Measurements from ENCODE around the gene CD1C.
"Not testable (repeated sequence)": the region's sequence is repeated elsewhere in the genome, so short reads cannot be mapped to it uniquely, and the experiment has no call there.

Gene CD1C

GRCh38 chr1:158329733-158330132, 40.0 kb downstream of the CD1C start:
- no peak for FAIRE-seq

GRCh38 chr1:158330391-158331105, 40.8 kb downstream of the CD1C start:
- no peak for FAIRE-seq

GRCh38 chr1:158331106-158331425, 41.3 kb downstream of the CD1C start:
- FAIRE-seq = no peak

GRCh38 chr1:158331481-158332150, 41.9 kb downstream of the CD1C start, which contains the start of gene CD1B:
Gene CD1B, minus strand, starts transcription at chr1:158331531. Its CDS starts 108 bp downstream, at chr1:158331423.
- FAIRE-seq = no peak

- FAIRE-seq = no peak
Measured at GRCh38 chr1:158333405-158334155, 43.9 kb downstream of the CD1C start.

GRCh38 chr1:158334526-158335212, 44.9 kb downstream of the CD1C start:
- FAIRE-seq = no peak

GRCh38 chr1:158335213-158335532, 45.5 kb downstream of the CD1C start:
- no peak for FAIRE-seq

- FAIRE-seq = not testable (repeated sequence)
Measured at GRCh38 chr1:158336413-158336812, 46.7 kb downstream of the CD1C start.

All from TTC549 (cell line).